Panc1 (cell line): ENCODE data around the gene CSTPP1. TPM values are rescaled to one million over a fixed set of nuclear protein-coding genes. Genes with fewer than 3 reads are reported as not detected.
A peak's percentile ranks its signal among the peaks of the same experiment; 100 is the strongest.

Experiments
- ATAC-seq: fragments of 200-7000 bp; cut with Tn5 transposase; 2 replicates; pipeline ENCODE4 v1.9.1; 2020; ENCODE audit warnings: mild to moderate bottlenecking, moderate library complexity
- BruUV-seq: library from RNA; stranded (reverse); fragments of 400-500 nt; replicated peaks from 2 replicates; lab custom pipeline; 2021; lab: Mats Ljungman, UMichigan
- CTCF ChIA-PET: fragments of 300-600 bp; sonication (Branson Sonifier 250); formaldehyde crosslinking; loops from one replicate; lab custom pipeline; 2022; ENCODE audit warnings: antibody characterized with exemption; lab: Charles Lee
- POLR2A ChIA-PET: fragments of 300-600 bp; sonication (Branson Sonifier 250); formaldehyde crosslinking; loops from one replicate; lab custom pipeline; 2022; ENCODE audit warnings: antibody characterized with exemption; lab: Charles Lee
- DNase-seq: peaks from one replicate; pipeline ENCODE4 v3.0.0-alpha.2; 2010; ENCODE audit warnings: low read depth, low spot score
- H3K27ac ChIP-seq: 2 replicates; pipeline ENCODE4 v1.5.1; 2011; ENCODE audit warnings: mild to moderate bottlenecking, low read length, inconsistent platforms
- H3K27me3 ChIP-seq: fragments of 200-500 bp; sonication (Bioruptor generic); 2 replicates; pipeline ENCODE4 v1.6.0; 2014; ENCODE audit warnings: low read length, inconsistent platforms; ENCODE audit not compliant: control insufficient read depth, insufficient read depth
- H3K36me3 ChIP-seq: fragments of 200-500 bp; sonication (Bioruptor generic); 2 replicates; pipeline ENCODE4 v1.5.1; 2014; ENCODE audit warnings: inconsistent platforms, mild to moderate bottlenecking, low read length, moderate library complexity; ENCODE audit not compliant: control insufficient read depth, insufficient read depth
- H3K4me1 ChIP-seq: 2 replicates; pipeline ENCODE4 v1.5.1; 2011; ENCODE audit warnings: inconsistent platforms, mild to moderate bottlenecking, low read length, moderate library complexity; ENCODE audit not compliant: control insufficient read depth, insufficient read depth
- H3K4me3 ChIP-seq, 2 experiments: 2 replicates each; pipeline ENCODE4 v1.5.1; 2011 to 2012; ENCODE audit warnings: low read depth in 2 of 2, low read length in 2 of 2, mild to moderate bottlenecking in 2 of 2, inconsistent platforms in 1 of 2, moderate library complexity in 1 of 2
- H3K9me3 ChIP-seq: fragments of 200-500 bp; sonication (Bioruptor generic); 2 replicates; pipeline ENCODE4 v1.5.1; 2014; ENCODE audit warnings: low read depth, mild to moderate bottlenecking, inconsistent platforms, low read length, moderate library complexity; ENCODE audit not compliant: control insufficient read depth, insufficient read depth
- CTCF ChIP-seq: fragments of 450-650 bp; IDR thresholded peaks from 2 replicates; pipeline ENCODE4 v1.5.1; 2017; ENCODE audit warnings: mild to moderate bottlenecking
- POLR2AphosphoS5 ChIP-seq: IDR thresholded peaks from 2 replicates; pipeline ENCODE4 v1.6.1; 2012; ENCODE audit warnings: mild to moderate bottlenecking, low read depth, low read length, moderate library complexity
- SIN3A ChIP-seq: IDR thresholded peaks from 2 replicates; pipeline ENCODE4 v1.6.1; 2012; ENCODE audit warnings: low read depth, mild to moderate bottlenecking, low read length, moderate library complexity, borderline replicate concordance; ENCODE audit not compliant: insufficient read depth
- TCF7L2 ChIP-seq: IDR thresholded peaks from 2 replicates; pipeline ENCODE4 v1.6.1; 2011; ENCODE audit warnings: mild to moderate bottlenecking, low read depth, low read length, inconsistent platforms
- in situ Hi-C: cut with HindIII; loops from 2 replicates; pipeline ENCODE4 v1.10.0; 2016; ENCODE audit warnings: low sequenced_read_pairs, low pct_unique_long_range_greater_than_20kb
- intact Hi-C: fragments of 100-400 bp; cut with micrococcal nuclease; formaldehyde crosslinking; loops from one replicate; pipeline ENCODE4 v1.10.0; 2022; ENCODE audit not compliant: unreplicated experiment
- total RNA-seq: library from RNA; stranded (reverse); gene quantifications from one replicate; pipeline ENCODE4 v1.2.1, GENCODE V29; 2021; ENCODE audit not compliant: unreplicated experiment
- TF ChIP-seq, protein P1 (sequence below), 2 experiments: IDR thresholded peaks; 2 replicates each; pipeline ENCODE4 v1.6.1; 2011 to 2012; ENCODE audit warnings: low read depth in 2 of 2, control low read depth in 1 of 2, low read length in 1 of 2, mild to moderate bottlenecking in 1 of 2, moderate library complexity in 1 of 2; ENCODE audit not compliant: insufficient read depth in 1 of 2

The CSTPP1 gene
- total RNA-seq, 1 experiment from 2014 or later, result 29.0 TPM

GRCh38 chr11:47071341-47071740, 134.8 kb downstream of the CSTPP1 start:
- ChIA-PET POLR2A (no interaction called here), CTCF (no interaction called here)
- Histone ChIP-seq H3K27me3 (no peaks in the 10 kb centered on the region), H3K4me3 (no peak overlapping the region), H3K27ac (no peak overlapping the region), H3K9me3 (no peaks in the 10 kb centered on the region), H3K36me3 (no peaks in the 10 kb centered on the region), H3K4me1 (no peaks in the 10 kb centered on the region)
- intact Hi-C loops (no loop called here), in situ Hi-C loops (no loop called here)
- no peak for TF ChIP-seq POLR2AphosphoS5
- peak; percentile 62 for TF ChIP-seq TCF7L2
- TF ChIP-seq, protein P1, sequence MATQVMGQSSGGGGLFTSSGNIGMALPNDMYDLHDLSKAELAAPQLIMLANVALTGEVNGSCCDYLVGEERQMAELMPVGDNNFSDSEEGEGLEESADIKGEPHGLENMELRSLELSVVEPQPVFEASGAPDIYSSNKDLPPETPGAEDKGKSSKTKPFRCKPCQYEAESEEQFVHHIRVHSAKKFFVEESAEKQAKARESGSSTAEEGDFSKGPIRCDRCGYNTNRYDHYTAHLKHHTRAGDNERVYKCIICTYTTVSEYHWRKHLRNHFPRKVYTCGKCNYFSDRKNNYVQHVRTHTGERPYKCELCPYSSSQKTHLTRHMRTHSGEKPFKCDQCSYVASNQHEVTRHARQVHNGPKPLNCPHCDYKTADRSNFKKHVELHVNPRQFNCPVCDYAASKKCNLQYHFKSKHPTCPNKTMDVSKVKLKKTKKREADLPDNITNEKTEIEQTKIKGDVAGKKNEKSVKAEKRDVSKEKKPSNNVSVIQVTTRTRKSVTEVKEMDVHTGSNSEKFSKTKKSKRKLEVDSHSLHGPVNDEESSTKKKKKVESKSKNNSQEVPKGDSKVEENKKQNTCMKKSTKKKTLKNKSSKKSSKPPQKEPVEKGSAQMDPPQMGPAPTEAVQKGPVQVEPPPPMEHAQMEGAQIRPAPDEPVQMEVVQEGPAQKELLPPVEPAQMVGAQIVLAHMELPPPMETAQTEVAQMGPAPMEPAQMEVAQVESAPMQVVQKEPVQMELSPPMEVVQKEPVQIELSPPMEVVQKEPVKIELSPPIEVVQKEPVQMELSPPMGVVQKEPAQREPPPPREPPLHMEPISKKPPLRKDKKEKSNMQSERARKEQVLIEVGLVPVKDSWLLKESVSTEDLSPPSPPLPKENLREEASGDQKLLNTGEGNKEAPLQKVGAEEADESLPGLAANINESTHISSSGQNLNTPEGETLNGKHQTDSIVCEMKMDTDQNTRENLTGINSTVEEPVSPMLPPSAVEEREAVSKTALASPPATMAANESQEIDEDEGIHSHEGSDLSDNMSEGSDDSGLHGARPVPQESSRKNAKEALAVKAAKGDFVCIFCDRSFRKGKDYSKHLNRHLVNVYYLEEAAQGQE (IDR thresholded peaks at IDR 0.05; ENCODE audit: insufficient read depth in 1 of 2, low read depth in 2 of 2, low read length in 1 of 2), result no peak
- no peak for ATAC-seq
- DNase-seq, result no peak
- no TSS peak for BruUV-seq

DNA sequence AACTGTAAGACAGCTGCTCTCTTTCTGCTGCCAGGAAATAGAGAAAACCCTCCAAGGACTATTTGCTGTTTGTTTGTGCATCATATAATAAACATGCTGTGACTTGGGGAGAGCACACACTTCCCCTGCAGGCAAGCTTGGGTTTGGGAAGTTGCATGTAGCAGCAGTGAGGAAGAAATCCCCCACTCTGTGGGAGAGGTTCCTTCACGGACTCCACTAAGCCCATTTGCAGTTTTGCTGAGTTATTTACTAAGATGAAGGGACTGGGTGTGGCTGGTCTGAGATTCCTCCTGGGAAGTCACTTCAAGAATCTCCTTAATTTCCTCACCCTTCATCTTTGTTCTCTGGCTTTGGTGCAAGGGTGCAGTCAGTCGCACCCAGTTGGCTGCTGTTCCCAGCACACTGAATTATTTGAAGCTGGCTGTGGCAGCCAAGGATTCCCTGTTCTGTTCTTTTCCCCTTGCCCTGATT, 135.3 kb downstream of the CSTPP1 start:
- CTCF ChIA-PET, result no interaction called here
- no TSS peak for BruUV-seq
- no peak; the same call in 1 of the 2 replicates for ATAC-seq
- in situ Hi-C loops, result no loop called here
- Histone ChIP-seq H3K4me3 (no peak overlapping the region), H3K36me3 (no peaks in the 10 kb centered on the region), H3K9me3 (no peaks in the 10 kb centered on the region), H3K4me1 (no peaks in the 10 kb centered on the region), H3K27ac (0 out of 2 replicates have a peak overlapping the region, but pooled peaks have one; percentile 25), H3K27me3 (no peaks in the 10 kb centered on the region)
- POLR2A ChIA-PET, result no interaction called here
- intact Hi-C loops, result no loop called here
- no peak for DNase-seq
- no peak for TF ChIP-seq CTCF
- TF ChIP-seq SIN3A, result no peak
- TF ChIP-seq TCF7L2, result no peak
- TF ChIP-seq POLR2AphosphoS5, result no peak
- TF ChIP-seq, protein P1 (IDR thresholded peaks at IDR 0.05; ENCODE audit: insufficient read depth in 1 of 2, low read depth in 2 of 2, low read length in 1 of 2), result no peak
